Measurements from ENCODE around the gene SEPTIN6. TPM values are rescaled to one million over a fixed set of nuclear protein-coding genes. Genes with fewer than 3 reads are reported as not detected.
A peak's percentile ranks its signal among the peaks of the same experiment; 100 is the strongest.

Gene SEPTIN6
- 10 to 100 TPM; 18.8 to 35.8 (median 29.7) TPM for total RNA-seq

- TF ChIP-seq EP300 (IDR thresholded peaks at IDR 0.05) (peak in 1 of 2 donors; percentile 63), POLR2A (IDR thresholded peaks at IDR 0.05) (no peak), CTCF (IDR thresholded peaks at IDR 0.05) (peak in 2 of 5 experiments; percentile 31 to 40)
- peaks cover 0 to 17% (median 0%) of the 10 kb centered on the region in 4 donors for H3K4me1 ChIP-seq
- no peaks in the 10 kb centered on the region for H3K9me3 ChIP-seq
- H3K4me3 ChIP-seq = peak within 1 kb of the TSS; percentile 52 to 76 (median 63)
- H3K36me3 ChIP-seq = no peaks in the 10 kb centered on the region
- H3K27me3 ChIP-seq = no peaks in the 10 kb centered on the region
- WGBS, 2 donors = 0 to 43% methylated on average over 10 to 41 of the region's 59 CpGs
- DNase-seq (ENCODE audit: low spot score in 2 of 2) = peak; percentile 26 to 42
- peak within 1 kb of the TSS; percentile 48 to 80 (median 78) for H3K27ac ChIP-seq
These were observed at the start of gene SEPTIN6 for GRCh38 chrX:119693040-119693995. SEPTIN6 (minus strand) TSS chrX:119693168; CDS start chrX:119693105, 63 bp downstream.

- Histone ChIP-seq H3K9me3 (no peaks in the 10 kb centered on the region), H3K4me3 (no peak overlapping the region), H3K36me3 (no peaks in the 10 kb centered on the region), H3K27me3 (no peaks in the 10 kb centered on the region), H3K4me1 (no peaks in the 10 kb centered on the region), H3K27ac (no peak overlapping the region)
- WGBS, 2 donors = 51 to 61% methylated on average over 2 to 5 of the region's 5 CpGs
- no peak for DNase-seq (ENCODE audit: low spot score in 2 of 2)
- no peak for TF ChIP-seq POLR2A (IDR thresholded peaks at IDR 0.05)
- TF ChIP-seq EP300 (IDR thresholded peaks at IDR 0.05) = no peak
- TF ChIP-seq CTCF (IDR thresholded peaks at IDR 0.05) = no peak
These were observed 45.8 kb upstream of the SEPTIN6 start for GRCh38 chrX:119738742-119739141.

- Histone ChIP-seq H3K27me3 (no peaks in the 10 kb centered on the region), H3K4me3 (no peak overlapping the region), H3K36me3 (no peaks in the 10 kb centered on the region), H3K4me1 (no peaks in the 10 kb centered on the region), H3K9me3 (no peaks in the 10 kb centered on the region), H3K27ac (no peak overlapping the region)
- 80 to 81% methylated on average over 11 to 12 of the region's 12 CpGs for WGBS, 2 donors
- DNase-seq (ENCODE audit: low spot score in 2 of 2) = no peak
- no peak for TF ChIP-seq EP300 (IDR thresholded peaks at IDR 0.05)
- no peak for TF ChIP-seq CTCF (IDR thresholded peaks at IDR 0.05)
- no peak for TF ChIP-seq POLR2A (IDR thresholded peaks at IDR 0.05)
These were observed 43.3 kb upstream of the SEPTIN6 start for GRCh38 chrX:119736206-119736764.

GRCh38 chrX:119735467-119735866 is 42.5 kb upstream of the SEPTIN6 start:
- WGBS, 2 donors = 53 to 83% methylated on average over 2 to 6 of the region's 6 CpGs
- Histone ChIP-seq H3K27me3 (no peaks in the 10 kb centered on the region), H3K4me3 (no peak overlapping the region), H3K36me3 (no peaks in the 10 kb centered on the region), H3K4me1 (no peaks in the 10 kb centered on the region), H3K9me3 (no peaks in the 10 kb centered on the region), H3K27ac (no peak overlapping the region)
- TF ChIP-seq EP300 (IDR thresholded peaks at IDR 0.05) (no peak), CTCF (IDR thresholded peaks at IDR 0.05) (no peak), POLR2A (IDR thresholded peaks at IDR 0.05) (no peak)
- no peak for DNase-seq (ENCODE audit: low spot score in 2 of 2)

- WGBS, 2 donors = 37% methylated on average over 7 of the region's 7 CpGs; no CpG with 5 or more reads in 1 of the 2 donors
- H3K9me3 ChIP-seq = no peaks in the 10 kb centered on the region
- no peak for DNase-seq (ENCODE audit: low spot score in 2 of 2)
- no peak overlapping the region for H3K4me3 ChIP-seq
- no peaks in the 10 kb centered on the region for H3K4me1 ChIP-seq
- no peak overlapping the region for H3K27ac ChIP-seq
- H3K27me3 ChIP-seq = no peaks in the 10 kb centered on the region
- no peaks in the 10 kb centered on the region for H3K36me3 ChIP-seq
- TF ChIP-seq CTCF (IDR thresholded peaks at IDR 0.05) = no peak
- no peak for TF ChIP-seq POLR2A (IDR thresholded peaks at IDR 0.05)
- TF ChIP-seq EP300 (IDR thresholded peaks at IDR 0.05) = no peak
These were observed 42.0 kb upstream of the SEPTIN6 start for GRCh38 chrX:119734897-119735339.

All from tibial nerve (tissue), 4 donors.